Activated T-helper 1 cell treated with Interleukin-2 at 50 U/mL for 16 hours (primary cell): ENCODE results near the gene IFI16.

Experiments used
- DNase-seq: peaks from one replicate; pipeline ENCODE4 v3.0.0-alpha.2; 2020; ENCODE audit warnings: low read depth

IFI16 gene

DNA sequence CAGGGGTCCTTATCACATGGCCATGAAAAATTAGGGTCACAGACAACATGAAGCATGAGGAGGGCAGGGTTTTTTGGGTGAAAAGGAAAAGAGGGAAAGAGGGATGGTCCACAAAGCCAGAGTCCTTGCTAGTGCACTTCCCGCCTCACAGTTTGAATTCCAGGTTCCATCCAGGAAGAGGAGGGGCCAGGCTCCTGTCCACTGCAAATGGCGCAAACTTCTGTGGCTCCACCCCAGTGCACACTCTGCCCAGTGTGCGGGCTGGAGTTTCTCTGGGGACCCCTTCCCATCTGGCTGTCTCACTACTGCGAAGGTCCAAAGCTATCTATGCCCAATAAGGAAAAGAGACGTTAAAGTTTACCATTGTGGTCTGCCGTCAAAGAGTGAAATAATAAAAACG, 49.0 kb downstream of the IFI16 start:
- DNase-seq: no peak

DNA sequence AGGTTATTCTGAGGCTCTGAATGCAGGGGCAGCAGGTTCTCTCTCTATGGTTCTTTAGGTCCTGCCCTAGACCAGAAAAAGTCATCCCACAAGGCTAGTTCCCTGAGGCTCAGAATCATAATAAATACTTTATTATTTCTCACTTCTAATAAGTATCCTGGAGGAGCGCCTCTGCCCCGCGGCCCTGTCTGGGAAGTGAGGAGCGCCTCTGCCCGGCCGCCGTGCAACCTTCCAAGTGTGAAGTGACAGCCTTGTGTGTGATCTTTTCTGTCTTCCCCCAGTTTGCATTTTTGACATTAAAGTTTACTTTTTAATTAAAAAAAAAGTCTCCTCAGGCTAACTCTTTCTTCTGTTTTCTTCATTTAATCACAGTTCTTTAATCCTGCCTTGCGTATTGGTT, 55.4 kb downstream of the IFI16 start:
- no peak for DNase-seq

DNA sequence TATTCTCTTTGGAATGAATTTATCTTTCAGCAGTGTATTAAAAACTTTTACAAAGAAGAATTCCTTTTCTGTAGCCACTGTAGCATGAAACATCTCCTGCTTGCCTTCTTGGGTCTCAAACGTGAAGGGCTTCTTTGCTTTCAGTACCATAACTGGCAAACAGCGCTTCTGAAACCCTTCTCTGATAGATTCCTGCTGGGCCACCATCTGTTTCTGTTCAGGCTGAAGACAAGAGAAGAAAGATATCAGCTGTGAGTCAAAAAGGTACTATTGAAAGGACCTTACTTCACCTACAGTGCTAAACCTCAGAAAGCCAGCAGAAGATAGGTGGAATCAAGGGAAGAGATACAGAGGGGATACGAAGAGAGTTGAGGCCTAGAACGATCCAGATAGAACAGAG, 56.4 kb downstream of the IFI16 start:
- DNase-seq: no peak

DNA sequence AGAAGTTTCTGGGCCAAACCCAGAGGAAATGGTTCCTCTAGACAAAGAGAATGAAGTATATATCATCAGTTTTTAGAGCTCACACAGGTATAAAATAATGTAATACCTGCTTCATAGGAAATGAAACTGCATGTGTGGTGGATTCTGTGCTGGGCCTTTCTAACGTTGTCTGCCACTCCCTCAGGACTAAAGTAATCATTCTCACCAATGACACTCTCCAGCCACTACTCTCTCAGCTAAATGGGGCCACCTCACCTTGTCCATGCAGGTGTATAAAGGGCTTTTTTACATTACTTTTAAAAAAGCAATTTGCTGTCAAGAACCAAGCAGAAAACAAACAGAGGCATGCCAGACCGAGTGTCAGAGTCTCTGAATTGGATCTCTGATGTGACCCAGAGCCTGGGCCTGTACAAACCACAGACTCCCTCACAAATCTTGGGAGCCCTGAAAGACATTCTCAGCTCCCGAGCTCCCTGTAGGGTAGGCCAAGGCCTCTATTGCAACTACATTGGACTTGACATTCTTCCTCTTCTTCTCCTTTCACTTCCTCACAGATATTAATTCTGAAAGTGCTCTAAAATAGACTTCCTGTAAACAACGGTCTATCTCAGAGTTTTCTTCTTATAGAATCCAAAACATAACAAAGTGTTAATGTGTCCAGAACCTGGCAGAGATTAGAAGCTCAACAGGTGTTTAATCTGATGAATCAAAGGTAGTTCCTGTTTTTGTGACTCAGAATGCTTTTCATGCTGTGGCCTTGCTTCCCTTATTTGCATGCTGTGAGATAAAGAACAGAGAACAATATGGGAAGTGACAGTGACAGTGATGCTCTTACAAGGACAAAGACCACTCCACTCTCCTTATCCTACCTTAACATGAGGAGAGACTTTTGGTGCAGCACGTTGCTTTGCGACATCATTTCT, 58.3 kb downstream of the IFI16 start:
- DNase-seq: no peak

DNA sequence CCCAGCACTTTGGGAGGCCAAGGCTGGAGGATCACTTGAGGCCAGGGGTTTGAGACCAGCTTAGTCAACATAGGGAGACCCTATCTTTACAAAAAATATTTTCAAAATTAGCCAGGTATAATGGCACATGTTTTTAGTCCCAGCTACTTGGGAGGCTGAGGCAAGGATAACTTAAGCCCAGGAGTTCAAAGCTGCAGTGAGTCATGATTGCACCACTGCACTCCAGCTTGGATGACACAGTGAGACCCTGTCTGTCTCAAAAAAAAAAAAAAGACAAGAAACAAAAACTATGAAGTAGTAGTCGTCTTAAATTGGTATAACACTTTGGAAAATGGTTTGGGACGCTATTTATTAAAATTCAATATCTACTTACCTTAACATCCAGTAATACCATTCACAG, 59.2 kb downstream of the IFI16 start:
- DNase-seq: no peak

DNA sequence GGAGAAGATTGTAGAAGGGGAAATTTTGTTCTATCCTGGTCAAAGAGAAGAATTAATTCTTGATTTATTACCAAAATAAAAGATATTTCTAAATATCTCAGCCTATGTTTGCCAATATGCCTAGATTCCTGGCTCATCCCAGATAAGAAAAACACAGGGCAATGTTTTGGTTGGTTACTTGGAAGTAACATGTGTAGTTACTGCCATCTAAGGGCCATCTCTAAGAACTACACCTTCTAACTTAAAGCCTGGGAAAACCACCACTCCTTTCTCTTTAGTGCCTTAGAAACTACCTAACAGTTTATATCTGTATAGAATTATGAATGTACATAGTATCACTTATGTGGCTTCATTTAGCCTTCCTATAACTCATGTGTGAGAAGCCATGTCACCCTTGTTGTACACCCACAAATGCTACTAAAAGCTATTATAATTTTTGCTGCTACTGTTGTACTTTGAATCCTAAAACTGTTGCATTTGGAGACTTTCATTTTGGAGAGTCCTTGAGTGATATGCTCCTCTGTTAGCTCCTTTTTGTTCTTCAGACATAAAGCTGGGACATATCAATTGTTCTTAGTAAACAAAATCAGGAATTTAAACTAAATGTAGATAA, 62.4 kb downstream of the IFI16 start:
- DNase-seq: no peak

DNA sequence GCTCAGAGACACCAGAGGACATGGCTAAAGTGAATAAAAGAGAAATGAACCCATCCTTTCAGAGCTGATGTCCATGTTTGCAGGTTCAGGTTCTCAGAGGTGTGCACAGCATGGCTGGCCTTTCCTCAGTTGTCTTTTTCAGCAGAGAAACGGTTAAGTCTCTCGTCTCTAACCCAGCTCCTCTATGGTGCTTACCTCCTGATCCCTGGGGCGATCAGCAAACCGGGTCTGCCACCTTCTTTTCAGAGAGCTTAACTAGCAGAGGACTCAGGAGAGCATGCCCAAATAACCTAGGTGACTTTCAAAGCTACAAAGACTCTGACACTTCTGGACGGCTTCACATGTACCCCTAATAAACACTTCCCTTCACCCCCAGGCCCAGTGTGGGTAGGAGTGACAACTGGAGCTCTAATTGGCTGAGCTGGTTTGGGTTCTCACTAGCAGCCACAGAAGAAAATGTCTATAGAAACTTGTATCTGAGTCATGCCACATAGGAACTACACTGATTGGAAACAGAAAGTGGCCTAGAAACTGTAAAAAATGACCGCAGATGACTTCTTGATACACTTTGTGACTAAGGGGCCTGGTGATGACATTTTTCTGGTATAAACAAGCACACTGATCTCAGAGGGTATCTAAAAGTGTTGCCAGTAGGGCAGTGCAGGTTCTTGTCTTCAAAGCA, 66.9 kb downstream of the IFI16 start, which contains the start of gene AIM2:
TSS of gene AIM2 (minus strand) at position 329 of the 682 bp plus-strand sequence. CDS start 3,267 bp downstream, outside the sequence.
- peak; percentile 36 for DNase-seq

DNA sequence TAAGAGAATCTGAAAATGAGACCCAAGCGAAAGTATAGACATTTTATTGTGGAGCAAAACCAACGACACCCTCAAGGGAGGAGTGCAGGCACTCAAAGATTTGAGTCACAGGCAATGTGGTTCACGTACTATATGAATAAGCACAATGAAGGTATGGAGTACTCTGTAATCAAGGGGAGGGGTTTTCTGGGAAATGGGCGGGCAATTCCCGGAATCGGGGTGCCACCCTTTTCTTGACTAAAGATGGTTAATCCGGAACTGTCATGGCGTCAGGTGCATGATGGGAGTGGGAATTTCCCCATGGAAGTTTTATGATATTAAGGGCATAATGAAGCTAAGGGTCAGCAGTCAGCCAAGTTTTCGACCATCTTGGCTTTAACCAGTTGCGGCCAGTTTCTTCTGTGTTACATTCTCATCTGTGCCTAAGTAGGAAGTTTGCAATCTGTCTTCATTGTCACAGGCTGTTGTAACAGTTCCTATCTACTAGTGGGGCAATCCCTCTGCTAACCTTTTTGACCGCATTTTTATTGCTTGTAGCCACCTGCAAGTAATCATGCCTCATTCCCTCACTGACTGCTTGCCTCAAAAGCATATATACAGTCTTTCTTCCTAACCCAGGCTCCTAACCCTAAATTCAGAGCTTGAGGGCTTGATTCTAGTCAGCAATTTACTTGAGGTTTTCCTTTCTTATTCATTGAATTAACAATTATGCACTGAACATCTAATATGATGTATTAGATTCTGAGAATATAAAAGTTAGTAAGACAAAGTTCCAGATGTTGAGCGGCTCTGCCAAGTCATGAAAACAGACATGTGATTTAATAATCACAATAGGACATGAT, 67.6 kb downstream of the IFI16 start:
- peak; percentile 88 for DNase-seq

DNA sequence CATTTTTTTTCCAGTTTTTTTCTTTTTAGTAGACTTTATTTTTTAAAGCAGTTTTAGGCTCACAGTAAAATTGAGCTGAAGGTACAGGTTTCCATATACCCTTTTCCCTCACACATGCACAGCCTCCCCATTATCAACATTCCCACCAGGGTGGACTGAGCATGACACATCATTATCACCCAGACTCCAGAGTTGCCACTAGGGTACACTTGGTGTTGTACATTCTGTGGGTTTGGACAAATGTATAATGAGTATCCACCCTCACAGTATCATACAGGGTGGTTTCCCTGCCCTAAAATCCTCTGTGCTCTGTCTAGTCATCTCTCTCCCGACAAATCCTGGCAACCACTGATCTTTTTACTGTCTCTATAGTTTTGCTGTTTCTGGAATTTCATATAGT, 69.8 kb downstream of the IFI16 start:
- no peak for DNase-seq

DNA sequence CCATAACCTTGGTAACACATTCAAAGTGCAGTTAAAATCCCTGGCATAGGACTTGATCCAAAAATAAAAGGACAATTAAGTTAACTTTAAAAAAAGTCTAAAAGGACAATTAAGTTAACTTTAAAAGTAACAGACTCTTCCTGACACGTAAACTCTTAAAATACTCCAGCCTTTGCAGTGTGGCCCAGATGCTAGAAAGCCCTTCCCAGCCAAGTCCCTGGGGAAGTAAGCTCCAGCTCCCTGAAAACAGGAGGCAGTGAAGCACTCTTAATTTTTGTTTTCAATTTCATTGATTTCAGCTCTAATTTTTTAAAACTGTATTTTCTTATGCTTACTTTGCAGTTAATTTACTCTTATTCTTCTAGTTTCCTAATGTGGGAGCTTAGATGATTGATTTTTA, 71.9 kb downstream of the IFI16 start:
- DNase-seq: no peak

DNA sequence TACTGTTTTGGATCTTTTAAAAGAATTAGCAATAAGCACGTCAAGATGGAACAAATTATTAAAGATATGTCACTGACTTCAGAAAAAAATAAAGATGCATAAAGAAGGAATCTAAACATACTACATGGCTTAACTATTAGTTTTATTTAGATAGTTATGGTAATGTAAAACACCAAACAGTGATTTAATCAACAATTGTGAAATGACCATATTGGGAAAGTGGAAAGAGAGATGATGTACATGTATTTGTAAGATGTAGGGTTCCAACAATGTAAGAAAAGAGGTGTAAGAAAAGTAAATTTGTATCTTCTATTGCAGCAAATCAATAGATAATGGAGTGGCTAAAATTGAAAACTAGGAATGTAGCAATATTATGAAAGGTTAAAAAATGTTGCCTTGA, 73.3 kb downstream of the IFI16 start:
- no peak for DNase-seq

DNA sequence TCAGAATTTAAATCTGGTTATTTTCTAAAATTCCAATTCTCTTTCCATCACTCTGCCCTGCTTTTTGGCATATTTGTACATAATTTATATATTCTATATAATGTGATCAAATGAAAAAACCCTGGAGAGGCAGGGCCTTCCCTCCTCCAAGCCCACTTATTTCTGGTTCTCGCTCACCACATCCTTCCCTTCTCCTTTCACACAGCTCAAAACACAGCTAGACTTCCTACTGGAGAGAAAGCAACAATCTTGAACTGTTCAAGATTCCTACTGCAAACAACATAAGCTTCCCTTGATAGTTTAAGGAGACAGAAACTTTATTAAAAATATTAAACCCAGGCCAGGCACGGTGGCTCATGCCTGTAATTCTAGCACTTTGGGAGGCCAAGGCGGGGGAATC, 74.4 kb downstream of the IFI16 start:
- no peak for DNase-seq

DNA sequence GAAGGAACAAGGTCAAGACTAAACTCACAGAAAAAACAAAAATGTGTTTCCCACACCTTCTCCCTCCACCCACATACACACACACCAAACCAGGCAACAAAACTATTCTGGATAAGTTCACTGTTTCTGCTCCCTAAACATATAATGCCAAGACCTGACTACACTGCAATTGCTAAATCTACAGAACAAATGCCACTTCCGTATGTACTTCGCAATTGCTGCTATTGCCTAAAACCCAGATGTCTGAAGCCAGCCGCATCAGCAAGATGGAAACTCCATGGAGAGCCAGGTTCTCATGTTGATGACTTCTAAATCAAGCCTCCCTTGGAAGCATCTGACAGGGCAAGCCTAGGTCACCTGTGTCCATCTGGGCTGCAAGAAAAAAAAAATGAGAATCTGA, 75.2 kb downstream of the IFI16 start:
- DNase-seq: no peak

DNA sequence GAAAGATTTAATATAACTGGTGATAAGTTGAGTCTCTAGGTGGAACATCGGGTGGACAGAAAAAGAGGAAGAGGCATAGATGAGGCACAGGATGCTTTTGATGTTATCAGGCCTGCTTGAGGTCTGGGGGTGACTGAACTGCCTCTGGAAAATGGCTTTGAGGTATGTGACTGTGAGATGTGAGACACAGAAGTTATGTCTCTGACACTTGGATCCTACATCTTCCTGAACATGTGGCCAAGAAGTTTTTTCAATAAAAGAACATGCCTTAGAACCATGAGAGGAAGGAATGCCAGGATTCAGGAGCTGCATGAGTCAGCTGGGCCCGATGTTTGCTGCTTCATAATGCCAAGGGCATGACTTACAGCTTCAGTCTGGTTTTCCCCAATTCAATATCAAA, 78.3 kb downstream of the IFI16 start:
- no peak for DNase-seq

DNA sequence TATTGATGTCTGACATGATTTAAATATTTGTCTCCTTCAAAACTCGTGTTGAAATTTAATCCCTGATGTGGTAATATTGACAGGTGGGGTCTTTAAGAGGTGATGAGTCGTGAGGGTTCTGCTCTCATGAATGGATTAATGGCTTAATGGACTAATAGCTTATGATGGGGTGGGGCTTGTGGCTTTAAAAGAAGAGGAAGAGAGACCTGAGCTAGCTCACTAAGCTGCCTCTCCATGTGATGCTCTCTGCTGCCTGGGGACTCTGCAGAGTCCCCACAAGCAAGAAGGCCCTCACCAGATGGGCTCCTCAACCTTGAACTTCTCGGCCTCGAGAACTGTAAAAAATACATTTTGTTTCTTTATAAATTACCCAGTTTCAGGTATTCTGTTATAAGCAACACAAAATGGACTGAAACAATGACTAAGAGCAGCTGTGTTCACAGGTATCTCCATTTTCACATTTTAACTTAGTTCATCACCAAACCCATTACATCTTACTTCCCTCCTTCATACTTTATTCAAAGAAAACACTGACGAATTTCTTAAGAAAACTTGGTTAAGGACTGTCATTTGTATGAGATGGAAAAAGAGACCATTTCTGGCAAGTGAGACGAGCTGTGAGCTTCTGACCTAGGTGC, 79.0 kb downstream of the IFI16 start:
- DNase-seq: no peak

DNA sequence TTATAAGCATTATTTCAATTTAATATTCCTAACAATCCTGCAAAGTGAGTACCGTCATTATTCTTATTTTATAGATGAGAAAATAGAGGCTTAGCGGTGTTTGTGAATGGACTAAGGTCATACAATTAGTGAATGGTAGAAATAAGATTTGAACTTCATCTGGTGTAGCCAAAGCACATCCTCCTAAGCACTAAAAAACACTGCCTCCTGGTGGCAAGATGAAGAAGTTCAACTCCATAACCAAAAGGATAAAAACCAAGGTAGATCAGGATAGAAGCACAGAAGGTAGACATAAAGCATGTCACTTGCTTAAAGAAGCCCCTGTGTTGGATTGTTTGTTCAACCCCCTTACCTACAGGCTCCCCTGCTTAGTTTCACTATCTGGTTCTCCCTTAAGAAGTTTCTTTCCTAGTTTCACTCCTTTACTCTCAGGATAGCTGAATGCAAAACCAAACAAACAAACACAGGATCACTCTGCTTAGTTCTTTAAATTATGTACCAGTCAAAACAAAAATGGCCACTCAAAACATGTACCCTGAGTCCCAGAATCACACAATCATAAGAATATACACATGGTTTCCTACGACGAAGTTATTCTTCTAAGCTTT, 79.6 kb downstream of the IFI16 start:
- no peak for DNase-seq

DNA sequence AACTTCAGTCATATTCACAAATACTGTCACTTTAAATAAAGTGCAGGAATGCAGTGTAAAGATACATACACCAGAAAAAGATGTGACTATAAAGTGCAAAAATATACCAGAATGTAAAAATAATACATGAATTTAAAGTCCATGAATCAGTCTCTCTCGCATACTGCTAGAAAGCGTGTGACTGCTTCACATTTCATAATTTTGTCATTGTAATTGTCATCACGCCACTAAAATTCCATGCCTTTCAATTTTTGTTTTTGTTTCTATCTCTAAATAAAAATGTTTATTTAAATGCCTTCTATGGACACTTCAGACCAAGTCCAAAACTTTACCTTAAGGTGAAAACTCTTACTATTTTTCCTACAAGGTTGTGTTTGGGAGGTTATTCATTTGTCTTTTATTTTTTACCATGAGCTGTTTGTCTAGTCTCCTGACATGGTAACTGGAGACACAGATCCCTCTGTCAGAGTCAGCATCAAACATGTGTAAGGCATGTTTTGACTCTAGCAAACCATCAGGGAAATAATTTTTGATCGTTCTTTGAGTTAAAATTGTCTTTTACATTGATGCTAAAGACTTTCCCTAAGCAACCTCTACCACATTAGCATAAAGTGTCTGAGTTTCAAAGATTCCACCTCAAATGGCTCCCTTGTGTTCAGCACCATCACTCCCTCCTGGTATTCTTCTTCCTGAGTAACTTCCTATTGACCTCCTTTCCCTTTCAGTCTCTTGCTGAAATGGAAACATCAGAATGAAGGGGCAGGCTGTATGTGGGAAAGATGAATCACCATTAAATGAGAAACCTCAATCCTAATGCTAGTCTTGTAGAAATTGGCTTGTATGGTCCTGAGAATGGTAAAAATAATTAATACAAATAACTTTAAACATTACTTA, 80.8 kb downstream of the IFI16 start:
- no peak for DNase-seq

DNA sequence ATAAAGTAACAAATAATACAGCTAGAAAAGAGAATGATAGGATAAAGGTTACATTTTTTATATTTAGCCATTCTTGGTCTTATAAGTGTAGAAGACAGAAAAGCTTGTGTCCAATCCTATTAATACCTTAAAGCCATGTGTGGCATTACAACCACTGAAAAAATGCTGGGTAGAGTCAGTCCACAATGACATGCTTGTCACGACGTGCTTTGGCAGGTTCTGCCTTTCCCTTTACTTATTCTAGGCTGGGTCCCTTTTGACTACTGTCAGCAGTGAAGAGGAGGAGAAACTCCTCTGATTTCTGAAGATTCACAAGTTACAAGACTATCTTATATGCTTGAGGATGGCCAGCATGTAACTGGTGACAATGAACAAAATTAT, 81.5 kb downstream of the IFI16 start:
- no peak for DNase-seq

DNA sequence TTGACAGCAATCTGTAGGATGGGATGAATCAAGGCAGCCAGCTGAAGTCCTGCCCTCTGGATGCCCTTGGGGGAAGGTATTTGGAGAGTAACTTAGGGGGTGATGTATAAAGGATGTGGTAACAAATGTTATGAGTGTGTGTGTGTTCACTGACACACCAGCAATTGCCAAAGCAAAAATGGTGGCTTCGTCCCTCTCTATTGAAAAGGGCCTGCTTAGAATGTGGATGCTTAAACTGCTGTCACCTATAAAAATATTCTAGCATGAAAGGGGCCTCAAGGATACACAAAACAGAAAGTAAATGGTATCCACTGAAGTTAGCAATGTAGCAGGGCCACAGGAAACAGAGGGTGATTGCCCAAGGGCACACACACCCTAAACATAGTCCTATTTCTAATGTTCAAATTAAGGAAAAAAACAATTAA, 81.9 kb downstream of the IFI16 start:
- no peak for DNase-seq
